HG03039 (cell line): ENCODE results near the gene XPO6.

Experiments
- ATAC-seq: cut with Tn5 transposase; IDR thresholded peaks from one replicate; pipeline ENCODE4 v1.9.1; 2021; ENCODE audit warnings: mild to moderate bottlenecking, moderate library complexity; ENCODE audit not compliant: unreplicated experiment

The XPO6 gene

GRCh38 chr16:28069971-28070794 lies 141.6 kb downstream of the XPO6 start:
- ATAC-seq, result no peak

- no peak for ATAC-seq
Measured at GRCh38 chr16:28068976-28069375, 142.8 kb downstream of the XPO6 start.

GRCh38 chr16:28067604-28068379 lies 144.0 kb downstream of the XPO6 start:
- no peak for ATAC-seq

DNA sequence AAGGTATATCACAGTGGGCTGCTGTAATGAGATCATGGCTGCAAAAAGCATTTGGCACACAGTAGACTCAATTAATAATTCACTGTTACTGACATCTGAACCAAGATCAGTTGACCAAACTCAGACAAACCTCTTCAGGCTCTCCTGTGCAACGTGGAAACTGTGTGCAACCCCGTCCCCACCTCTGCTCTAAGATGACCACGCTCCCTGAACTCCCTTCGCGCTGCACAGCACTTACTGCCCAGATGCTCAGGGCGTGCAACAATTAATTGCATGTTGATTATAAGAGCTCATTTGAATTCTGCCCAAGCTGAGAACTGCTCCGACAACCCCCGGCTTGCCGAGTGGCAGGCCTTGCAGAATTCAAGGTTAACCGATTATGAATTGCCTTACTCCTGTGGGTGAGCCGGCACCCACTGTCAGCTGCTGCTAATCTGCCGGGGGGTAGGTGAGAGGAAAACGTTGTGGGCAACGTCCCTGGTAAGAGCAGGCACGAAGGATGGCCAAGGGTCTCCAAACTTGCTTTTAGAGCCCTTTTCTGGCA lies 147.0 kb downstream of the XPO6 start:
- ATAC-seq, result no peak

GRCh38 chr16:28064150-28064549 lies 147.6 kb downstream of the XPO6 start:
- no peak for ATAC-seq

GRCh38 chr16:28063591-28064061 lies 148.1 kb downstream of the XPO6 start, which contains the start of gene GSG1L:
Gene GSG1L, minus strand, starts transcription at chr16:28063714. Its CDS starts 290 bp downstream, at chr16:28063424.
- no peak for ATAC-seq

GRCh38 chr16:28062847-28063521 lies 148.8 kb downstream of the XPO6 start:
- ATAC-seq, result no peak

- no peak for ATAC-seq
Measured at GRCh38 chr16:28062261-28062846, 149.4 kb downstream of the XPO6 start.

DNA sequence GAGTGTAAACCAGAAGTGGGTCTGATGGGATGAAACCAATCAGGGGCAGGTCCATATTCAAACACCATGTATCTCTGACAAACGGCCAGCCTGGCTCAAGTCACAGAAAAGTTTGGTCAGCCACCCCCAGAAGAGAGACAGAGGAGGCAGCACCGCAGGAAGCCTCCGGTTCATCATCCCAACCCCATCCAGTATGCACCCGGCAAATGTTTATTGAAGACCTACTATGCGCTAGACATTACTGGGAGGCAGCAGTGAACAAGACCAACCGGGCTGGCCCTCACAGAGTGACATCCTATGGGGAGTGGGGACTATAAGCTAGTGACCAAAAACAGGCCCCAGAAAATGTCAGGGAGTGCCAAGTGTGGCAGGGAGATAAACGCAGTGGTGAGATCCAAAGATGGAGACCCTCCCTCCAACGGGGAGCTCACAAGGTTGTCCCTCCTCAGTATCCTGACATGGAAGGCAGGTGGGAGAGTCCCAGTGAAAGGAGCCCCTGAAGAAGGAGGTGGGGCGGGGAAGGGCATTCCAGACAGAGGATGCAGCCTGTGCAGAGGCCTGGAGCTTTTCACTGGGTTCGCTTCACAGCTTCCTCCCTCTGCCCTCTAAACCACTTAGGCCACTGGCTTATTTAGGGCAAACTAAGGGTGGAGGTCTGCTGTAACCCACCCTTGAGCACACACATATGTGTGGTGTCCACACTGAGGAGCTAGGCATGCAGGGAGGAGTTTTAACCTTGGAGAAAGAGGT lies 150.2 kb downstream of the XPO6 start:
- ATAC-seq, result no peak

DNA sequence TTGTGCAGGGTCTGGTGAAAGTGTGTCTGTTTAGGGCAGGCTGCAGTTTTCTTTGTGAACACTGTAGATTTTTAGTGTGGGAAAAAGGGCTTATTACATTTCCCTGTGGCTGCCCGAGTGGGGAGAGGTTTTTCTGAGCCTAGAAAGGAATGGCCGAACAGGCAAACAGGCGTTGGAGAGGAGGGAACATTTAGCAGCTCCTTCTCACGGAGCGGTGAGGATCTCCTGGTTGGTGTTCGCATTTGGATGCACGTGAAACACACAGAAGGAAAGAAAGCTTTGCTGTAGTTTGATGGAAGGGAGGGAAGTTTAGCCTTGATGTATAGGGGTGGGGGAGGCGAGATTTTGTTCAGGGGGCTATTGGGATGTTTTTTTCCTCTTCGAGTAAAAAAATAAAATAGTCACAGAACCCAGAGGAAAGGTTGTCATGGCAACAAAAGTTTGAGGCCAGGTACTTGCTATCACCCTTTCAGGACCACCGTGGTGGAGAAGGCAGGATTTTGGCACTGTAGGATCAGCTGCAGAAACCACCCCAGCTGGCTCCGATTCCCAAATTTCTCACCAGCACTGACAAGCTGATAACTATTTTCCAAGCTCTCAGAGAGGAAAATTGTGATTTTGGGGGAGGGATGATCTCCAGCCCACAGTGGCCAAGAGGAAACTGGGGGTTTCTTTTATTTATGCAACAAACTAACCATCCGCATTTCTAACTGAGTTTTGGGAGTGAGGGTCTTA lies 151.8 kb downstream of the XPO6 start:
- ATAC-seq, result no peak

GRCh38 chr16:28058839-28059589 lies 152.8 kb downstream of the XPO6 start:
- ATAC-seq, result no peak

GRCh38 chr16:28057949-28058348 lies 153.8 kb downstream of the XPO6 start:
- no peak for ATAC-seq

DNA sequence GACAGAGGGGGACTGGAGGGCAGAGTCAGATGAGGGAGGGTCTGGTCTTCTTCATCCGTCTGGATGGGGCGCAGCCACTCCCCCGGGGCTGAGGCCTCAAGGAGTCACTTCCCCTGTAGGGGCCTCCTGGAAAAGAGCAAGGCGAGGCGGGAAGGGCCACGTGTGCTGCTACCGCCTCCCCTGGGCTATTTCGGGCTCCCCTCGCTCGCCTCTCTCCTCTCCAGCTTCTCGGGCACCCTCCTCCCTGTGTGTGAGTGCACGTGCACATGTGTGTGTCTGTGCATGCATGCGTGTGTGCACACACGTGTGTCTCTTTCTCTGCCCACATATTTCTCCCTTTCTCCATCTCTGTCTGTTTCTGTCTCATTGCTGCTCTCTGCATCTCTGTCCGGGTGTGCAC lies 158.3 kb downstream of the XPO6 start:
- ATAC-seq, result no peak

DNA sequence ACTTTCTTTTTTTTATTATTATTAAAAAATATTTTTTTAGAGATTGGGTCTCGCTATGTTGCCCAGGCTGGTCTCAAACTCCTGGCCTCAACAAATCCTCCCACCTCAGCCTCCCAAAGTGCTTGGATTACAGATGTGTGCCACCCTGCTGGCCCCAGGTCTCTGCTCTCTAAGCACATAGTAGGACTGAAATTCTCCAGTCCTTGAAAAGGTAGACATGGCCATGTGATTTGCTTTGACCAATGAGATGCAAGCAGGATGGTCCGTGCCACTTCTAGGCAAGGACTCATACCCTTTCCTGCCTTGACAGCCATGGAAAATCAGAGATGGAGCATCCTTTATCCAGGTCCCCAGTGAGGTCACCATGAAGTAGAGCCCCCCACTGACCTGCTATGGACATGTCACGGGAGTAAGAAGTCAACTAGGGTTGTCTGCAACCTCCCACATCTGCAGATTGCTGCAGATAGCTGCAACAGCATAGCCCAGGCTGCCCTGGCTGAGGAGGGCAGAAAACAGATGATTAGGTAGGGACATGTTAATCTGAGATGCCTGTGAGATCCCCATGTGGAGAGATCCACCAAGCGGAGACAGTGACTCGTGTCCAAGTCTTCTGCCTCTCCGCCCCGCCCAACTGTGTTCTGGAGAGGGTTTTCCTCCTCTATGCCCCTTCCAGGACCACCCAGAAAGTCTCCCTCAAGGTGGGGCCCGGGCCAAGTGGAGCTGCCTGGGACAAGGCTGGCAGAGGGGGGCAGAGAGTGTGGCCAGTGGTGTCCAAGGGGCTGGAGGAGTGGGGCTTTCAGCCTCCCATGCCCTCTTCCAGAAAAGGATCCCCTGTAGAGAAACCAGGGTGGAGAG lies 159.3 kb downstream of the XPO6 start:
- no peak for ATAC-seq

- ATAC-seq, result no peak
Measured at GRCh38 chr16:28051486-28051885, 160.3 kb downstream of the XPO6 start.
